ENCODE measurements around the gene SLC26A2. TPM values are rescaled to one million over a fixed set of nuclear protein-coding genes. Genes with fewer than 3 reads are reported as not detected.

The SLC26A2 gene
- 1.8 TPM for polyA plus RNA-seq (2012; ENCODE audit: missing spikeins)

DNA sequence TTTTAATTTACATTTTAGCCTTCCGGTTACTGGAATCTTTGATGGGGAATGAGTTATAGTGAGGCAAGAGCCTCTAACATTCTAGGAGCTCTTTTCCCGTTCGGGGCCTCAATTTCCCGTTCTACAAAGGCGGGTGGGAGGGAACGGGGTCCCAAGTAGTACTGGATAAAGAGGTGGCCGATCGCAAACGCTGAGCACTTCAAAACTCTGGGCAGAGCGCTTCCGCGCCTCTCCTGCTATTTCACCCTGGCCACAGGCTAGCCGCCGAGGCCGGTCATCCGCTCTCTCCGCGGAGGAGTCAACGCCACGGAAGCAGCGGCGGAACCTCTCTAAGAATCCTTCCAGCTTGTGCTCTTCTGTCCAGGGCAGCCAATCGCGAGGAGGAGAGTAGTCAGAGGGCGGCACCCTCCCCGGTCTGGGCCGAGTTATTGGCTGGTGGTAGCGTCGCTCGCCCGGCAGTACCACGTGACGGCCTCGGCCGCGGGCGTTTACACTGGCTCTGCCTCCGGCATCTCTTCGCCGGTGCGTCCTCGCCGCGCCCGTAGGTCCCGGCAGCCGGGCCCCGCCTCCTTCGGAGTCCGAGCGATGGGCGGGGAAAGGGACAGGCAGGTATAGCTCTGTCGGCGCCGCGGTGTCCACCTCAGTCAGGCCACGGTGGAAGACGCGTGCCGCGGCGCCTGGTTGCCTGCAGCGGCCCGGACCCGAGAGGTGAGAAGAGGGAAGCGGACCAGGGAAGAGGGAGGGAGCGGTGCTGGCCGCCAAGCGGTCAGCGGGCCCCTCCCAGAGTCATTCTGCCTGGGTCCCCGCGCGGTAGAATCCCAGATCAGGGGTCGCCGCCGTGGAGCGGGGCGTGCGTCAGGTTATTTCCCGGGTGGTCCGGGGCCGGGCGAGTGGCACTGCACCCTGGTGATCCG is at the start of gene SLC26A2:
TSS of gene SLC26A2 (plus strand) at position 487 of the 914 bp plus-strand sequence. CDS start 16,895 bp downstream, outside the sequence.
- FAIRE-seq (peak; percentile 95), DNase-seq (ENCODE audit: insufficient read length) (peak; percentile 90)
- TF ChIP-seq POLR2A (IDR thresholded peaks at IDR 0.05; ENCODE audit: low read depth, low read length) (peak; percentile 95), TAF1 (IDR thresholded peaks at IDR 0.05; ENCODE audit: borderline replicate concordance, low read depth, low read length) (peak; percentile 77), POLR2AphosphoS5 (IDR thresholded peaks at IDR 0.05; ENCODE audit: low read depth, low read length) (peak; percentile 95)

DNA sequence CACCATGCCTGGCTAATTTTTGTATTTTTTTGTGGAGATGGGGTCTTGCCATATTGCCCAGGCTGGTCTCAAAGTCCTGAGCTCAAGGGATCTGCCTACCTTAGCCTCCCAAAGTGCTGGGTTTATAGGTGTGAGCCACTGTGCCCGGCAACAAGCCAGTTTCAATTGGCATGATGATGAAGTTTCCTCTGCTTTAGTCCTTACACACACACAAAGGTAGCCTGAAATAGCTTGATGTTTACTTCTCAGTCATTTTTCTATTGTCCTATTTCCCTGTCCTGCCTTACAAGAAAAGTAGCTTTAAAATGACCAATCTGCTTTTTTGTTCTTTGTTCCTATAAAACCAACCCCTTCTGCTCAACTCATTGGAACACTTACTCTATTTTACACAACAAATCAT is 49.5 kb upstream of the SLC26A2 start:
- TF ChIP-seq POLR2A (IDR thresholded peaks at IDR 0.05; ENCODE audit: low read depth, low read length) (no peak), TAF1 (IDR thresholded peaks at IDR 0.05; ENCODE audit: borderline replicate concordance, low read depth, low read length) (no peak), POLR2AphosphoS5 (IDR thresholded peaks at IDR 0.05; ENCODE audit: low read depth, low read length) (no peak)
- FAIRE-seq (no peak), DNase-seq (ENCODE audit: insufficient read length) (no peak)

DNA sequence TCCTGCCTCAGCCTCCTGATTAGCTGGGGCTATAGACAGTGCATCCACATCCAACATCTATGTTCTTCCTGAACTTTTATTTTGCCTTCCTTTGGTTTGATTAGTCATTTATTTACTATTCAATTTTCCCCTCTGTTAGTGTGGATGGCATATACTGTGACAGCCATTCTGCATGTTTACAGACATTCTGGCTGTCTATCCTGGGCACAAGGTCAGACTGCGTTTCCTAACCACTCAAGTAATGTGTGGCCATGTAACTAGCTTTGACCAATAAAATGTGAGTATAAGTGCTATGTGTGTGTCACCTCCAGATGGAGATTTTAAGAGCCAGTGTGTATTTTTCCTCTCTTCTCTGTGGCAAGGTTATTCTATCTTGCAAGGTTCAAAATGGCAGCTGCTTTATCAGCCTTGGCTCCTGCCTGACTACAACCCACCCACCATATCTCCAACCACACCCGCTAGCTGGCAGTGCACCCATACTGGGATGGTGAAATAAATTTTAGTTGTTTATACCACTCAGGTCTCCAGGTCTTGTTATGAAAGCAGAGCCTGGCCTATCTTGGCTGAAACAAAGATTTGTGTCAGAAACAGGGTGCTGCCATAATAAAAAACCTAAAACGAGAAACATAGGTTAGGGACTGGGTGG is 48.2 kb upstream of the SLC26A2 start:
- DNase-seq (ENCODE audit: insufficient read length), result no peak

DNA sequence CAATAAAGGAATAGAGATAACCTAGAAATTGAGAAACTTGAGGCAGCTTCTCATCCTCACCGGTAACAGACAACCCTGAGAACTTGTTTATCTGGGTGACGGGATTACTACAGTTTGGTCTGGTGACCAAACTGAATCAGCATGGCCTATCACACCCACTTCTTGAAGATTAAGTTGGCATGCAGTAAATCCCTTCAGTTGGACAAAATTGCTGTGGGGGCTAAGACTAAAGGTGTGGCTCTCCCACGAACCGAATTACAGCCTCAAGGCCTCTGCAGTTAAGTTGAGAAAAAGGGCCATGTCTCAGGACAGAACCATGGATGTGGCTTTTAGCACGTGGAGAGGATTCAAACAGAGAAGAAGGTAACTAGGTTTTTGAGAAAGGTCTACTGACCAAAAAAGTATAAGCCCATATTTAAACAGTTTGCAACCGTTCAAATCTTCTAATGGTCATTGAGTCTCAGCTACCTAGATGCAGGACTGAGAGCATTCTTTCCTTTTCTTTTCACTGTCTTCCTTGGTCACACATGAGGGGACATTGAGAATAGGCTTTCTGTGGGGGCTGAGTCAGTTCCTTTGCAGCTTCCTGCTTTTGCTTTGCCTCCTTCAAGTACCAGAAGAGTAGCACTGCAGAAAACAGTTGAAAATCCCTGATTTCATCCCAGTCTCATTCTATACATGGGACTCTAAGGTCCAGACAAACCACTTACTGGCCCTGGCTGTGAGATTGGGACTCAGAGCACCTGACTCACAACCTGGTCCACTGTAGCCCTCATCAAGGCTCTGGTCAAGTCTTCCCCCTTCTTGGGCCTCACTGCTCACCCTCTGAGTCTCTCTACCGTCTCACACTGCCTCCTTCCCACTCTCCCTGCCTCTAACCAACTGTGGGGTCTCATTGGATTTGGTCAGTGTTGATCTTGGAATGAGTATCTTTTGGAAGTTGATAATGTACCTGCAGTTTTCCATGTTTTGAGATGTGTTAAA is 46.8 kb upstream of the SLC26A2 start:
- FAIRE-seq, result peak; percentile 54
- no peak for DNase-seq (ENCODE audit: insufficient read length)
- TF ChIP-seq POLR2AphosphoS5 (IDR thresholded peaks at IDR 0.05; ENCODE audit: low read depth, low read length) (no peak), TAF1 (IDR thresholded peaks at IDR 0.05; ENCODE audit: borderline replicate concordance, low read depth, low read length) (no peak), POLR2A (IDR thresholded peaks at IDR 0.05; ENCODE audit: low read depth, low read length) (no peak)

More for the DNA sequence above, 48.2 kb upstream of the SLC26A2 start:
- TF ChIP-seq POLR2AphosphoS5 (IDR thresholded peaks at IDR 0.05; ENCODE audit: low read depth, low read length), result no peak
- TF ChIP-seq TAF1 (IDR thresholded peaks at IDR 0.05; ENCODE audit: borderline replicate concordance, low read depth, low read length), result no peak
- no peak for TF ChIP-seq POLR2A (IDR thresholded peaks at IDR 0.05; ENCODE audit: low read depth, low read length)
- no peak for FAIRE-seq

DNA sequence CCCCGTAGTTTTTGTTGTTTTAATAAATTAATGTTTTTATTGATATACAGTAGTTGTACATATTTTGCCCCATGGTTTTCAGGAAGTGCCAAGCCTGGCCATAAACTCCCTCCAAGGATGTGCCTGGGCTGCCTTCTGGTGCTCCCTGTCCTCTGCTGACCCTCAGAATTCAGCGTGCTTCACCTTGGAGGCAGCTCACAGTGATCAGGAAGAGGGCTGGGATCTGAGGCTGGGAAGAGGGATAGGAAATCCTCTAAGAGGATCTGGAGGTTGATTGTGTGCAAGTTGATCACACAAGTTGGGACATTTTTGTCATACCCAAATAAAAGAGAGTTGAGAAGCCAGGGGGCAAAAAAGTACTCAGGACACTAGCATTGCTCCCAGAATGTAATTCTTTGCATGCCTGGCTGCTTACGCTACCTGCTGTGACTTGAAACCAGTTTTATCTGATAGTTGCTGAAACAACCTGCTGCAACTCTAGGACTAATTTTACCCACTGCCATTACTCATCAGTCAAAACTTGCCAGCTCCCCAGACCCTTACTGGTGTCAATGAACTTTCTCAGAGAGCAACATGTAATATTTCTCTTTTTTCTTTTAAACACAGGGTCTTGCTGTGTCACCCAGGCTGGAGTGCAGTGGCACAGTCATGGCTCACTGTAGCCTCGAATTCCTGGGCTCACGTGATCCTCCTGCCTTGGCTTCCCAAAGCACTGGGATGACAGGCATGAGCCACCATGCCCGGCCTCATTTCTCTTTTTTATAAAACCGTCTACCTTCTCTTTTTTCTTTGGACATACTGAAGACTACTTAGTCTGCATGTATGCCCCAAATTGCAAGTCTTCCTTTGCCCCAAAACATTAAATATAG is 44.9 kb upstream of the SLC26A2 start:
- TF ChIP-seq TAF1 (IDR thresholded peaks at IDR 0.05; ENCODE audit: borderline replicate concordance, low read depth, low read length), result no peak
- TF ChIP-seq POLR2AphosphoS5 (IDR thresholded peaks at IDR 0.05; ENCODE audit: low read depth, low read length), result no peak
- no peak for TF ChIP-seq POLR2A (IDR thresholded peaks at IDR 0.05; ENCODE audit: low read depth, low read length)
- DNase-seq (ENCODE audit: insufficient read length) (no peak), FAIRE-seq (no peak)

DNA sequence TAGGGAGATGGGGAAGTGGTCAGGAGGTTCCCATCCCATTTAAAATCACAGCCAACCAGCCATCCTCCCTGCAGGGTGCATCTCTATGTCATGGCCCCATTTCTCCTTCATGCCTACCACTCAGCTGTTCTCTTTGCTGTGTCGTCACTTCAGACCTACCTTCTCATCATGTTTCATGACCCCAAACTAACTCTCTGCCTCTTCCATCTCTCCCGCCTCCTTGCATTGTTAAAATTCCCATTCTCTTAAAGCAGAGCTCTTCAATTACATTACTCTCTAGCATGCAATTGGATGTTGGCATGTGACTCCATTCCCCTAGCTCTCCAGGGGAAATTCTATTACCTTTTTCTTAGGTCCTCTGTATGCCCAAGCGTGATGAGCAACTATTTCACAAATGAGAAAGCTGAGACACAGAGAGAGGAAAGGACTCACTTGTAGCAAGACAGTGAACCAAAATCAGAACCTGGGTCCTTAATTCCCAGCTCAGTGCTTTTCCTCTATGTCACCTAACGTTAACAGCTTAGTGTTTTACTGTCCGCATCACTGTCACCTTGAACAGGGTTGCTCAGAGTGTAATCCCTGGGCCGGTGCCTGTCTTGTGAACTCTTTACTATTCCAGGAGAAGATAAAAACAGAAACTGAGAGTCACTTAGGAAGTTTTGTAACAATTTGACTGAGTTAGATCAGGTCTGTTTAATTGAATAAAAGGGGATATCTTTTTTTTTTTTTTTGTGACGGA is 44.1 kb upstream of the SLC26A2 start:
- FAIRE-seq (no peak), DNase-seq (ENCODE audit: insufficient read length) (no peak)
- TF ChIP-seq TAF1 (IDR thresholded peaks at IDR 0.05; ENCODE audit: borderline replicate concordance, low read depth, low read length), result no peak
- no peak for TF ChIP-seq POLR2AphosphoS5 (IDR thresholded peaks at IDR 0.05; ENCODE audit: low read depth, low read length)
- TF ChIP-seq POLR2A (IDR thresholded peaks at IDR 0.05; ENCODE audit: low read depth, low read length), result no peak

DNA sequence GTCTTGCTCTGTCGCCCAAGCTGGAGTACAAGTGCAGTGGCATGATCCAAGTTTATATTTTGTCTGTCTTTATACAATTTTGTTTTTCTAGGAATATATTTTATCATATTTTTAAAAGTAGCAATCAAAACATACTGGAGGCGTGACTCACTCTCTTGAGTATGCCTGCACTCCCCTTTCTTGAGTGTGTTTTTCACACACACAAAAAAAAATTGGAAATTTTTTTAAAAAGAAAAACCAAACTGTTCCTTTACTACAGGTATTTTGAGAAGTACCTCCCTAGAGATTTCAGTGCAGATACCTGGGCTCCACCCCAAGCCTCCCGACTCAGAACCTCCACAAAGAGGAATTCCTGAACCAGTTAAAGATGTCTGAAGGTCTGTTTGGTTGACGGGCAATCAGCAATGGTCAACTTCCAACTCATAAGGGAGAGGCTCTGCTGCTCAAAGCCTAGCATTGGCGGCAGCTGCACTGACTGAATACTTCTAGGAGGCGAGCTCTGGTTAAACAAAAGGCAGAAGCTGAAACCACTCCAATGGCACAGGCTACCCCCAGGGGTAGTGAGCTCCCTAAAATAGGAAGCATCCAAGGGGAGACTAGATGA is 43.4 kb upstream of the SLC26A2 start:
- FAIRE-seq, result no peak
- no peak for DNase-seq (ENCODE audit: insufficient read length)
- TF ChIP-seq POLR2AphosphoS5 (IDR thresholded peaks at IDR 0.05; ENCODE audit: low read depth, low read length), result no peak
- no peak for TF ChIP-seq POLR2A (IDR thresholded peaks at IDR 0.05; ENCODE audit: low read depth, low read length)
- no peak for TF ChIP-seq TAF1 (IDR thresholded peaks at IDR 0.05; ENCODE audit: borderline replicate concordance, low read depth, low read length)

DNA sequence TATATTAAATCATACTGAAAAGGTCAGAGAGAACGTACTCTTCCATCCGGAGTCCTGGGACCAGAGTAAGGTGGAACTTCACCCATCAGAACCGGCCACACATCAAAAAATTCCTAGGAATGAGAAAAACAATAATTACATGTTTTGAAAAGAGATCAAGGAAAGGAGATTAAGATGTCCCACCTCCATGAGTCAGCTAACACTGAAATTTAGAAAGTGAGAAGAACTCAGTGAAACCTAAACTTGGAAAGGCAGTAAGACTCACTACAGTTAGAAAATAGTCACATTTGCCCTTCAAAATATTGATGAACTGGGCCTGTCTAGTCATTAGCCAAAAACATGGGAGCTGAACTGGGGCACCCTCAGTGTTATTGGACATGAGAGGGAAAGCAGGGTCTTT is 39.0 kb upstream of the SLC26A2 start:
- DNase-seq (ENCODE audit: insufficient read length) (no peak), FAIRE-seq (no peak)
- TF ChIP-seq TAF1 (IDR thresholded peaks at IDR 0.05; ENCODE audit: borderline replicate concordance, low read depth, low read length), result no peak
- no peak for TF ChIP-seq POLR2A (IDR thresholded peaks at IDR 0.05; ENCODE audit: low read depth, low read length)

DNA sequence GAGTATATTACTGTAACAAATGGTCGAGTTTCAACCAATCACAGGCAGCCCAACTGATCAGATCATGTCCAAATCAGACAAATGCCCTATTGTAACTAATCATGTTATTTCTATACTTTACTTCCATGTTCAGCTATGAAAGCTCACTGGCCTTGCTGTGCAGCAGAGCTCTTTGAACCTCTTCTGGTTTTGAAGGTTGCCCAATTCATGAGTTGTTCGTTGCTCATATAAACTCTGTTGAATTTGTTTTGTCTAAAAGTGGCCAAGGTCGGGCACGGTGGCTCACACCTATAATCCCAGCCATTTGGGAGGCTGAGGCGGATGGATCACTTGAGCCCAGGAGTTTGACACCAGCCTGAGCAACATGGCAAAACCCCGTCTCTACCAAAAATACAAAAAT is 37.6 kb upstream of the SLC26A2 start:
- DNase-seq (ENCODE audit: insufficient read length) (no peak), FAIRE-seq (no peak)
- TF ChIP-seq POLR2A (IDR thresholded peaks at IDR 0.05; ENCODE audit: low read depth, low read length), result no peak
- TF ChIP-seq TAF1 (IDR thresholded peaks at IDR 0.05; ENCODE audit: borderline replicate concordance, low read depth, low read length), result no peak
- no peak for TF ChIP-seq POLR2AphosphoS5 (IDR thresholded peaks at IDR 0.05; ENCODE audit: low read depth, low read length)

Data from GM12892 (cell line).